Measurements from ENCODE around the gene WDR7.

WDR7 gene

GRCh38 chr18:56936457-56936856 lies 285.3 kb downstream of the WDR7 start:
- DNase-seq (ENCODE audit: low read depth in 2 of 2), result no peak

GRCh38 chr18:56937874-56938430 lies 286.8 kb downstream of the WDR7 start:
- DNase-seq (ENCODE audit: low read depth in 2 of 2), result no peak

- DNase-seq (ENCODE audit: low read depth in 2 of 2), result no peak
These were observed 294.3 kb downstream of the WDR7 start for GRCh38 chr18:56945171-56946083.

- no peak for DNase-seq (ENCODE audit: low read depth in 2 of 2)
These were observed 296.1 kb downstream of the WDR7 start for GRCh38 chr18:56947236-56947635.

GRCh38 chr18:56952026-56952425 lies 300.9 kb downstream of the WDR7 start:
- DNase-seq (ENCODE audit: low read depth in 2 of 2), result no peak

- DNase-seq (ENCODE audit: low read depth in 2 of 2), result no peak
These were observed 302.5 kb downstream of the WDR7 start for GRCh38 chr18:56953428-56954198.

- no peak for DNase-seq (ENCODE audit: low read depth in 2 of 2)
These were observed 304.3 kb downstream of the WDR7 start for GRCh38 chr18:56955490-56955889.

- no peak for DNase-seq (ENCODE audit: low read depth in 2 of 2)
These were observed 308.0 kb downstream of the WDR7 start for GRCh38 chr18:56959120-56959519.

GRCh38 chr18:56962322-56962721 lies 311.2 kb downstream of the WDR7 start:
- DNase-seq (ENCODE audit: low read depth in 2 of 2), result no peak

- no peak for DNase-seq (ENCODE audit: low read depth in 2 of 2)
These were observed 315.9 kb downstream of the WDR7 start for GRCh38 chr18:56967035-56967434.

GRCh38 chr18:56973487-56973886 lies 322.3 kb downstream of the WDR7 start:
- no peak for DNase-seq (ENCODE audit: low read depth in 2 of 2)

- DNase-seq (ENCODE audit: low read depth in 2 of 2), result no peak
These were observed 323.0 kb downstream of the WDR7 start for GRCh38 chr18:56974141-56974540.

GRCh38 chr18:56975276-56975675 lies 324.1 kb downstream of the WDR7 start:
- no peak for DNase-seq (ENCODE audit: low read depth in 2 of 2)

GRCh38 chr18:56977309-56977708 lies 326.1 kb downstream of the WDR7 start:
- no peak for DNase-seq (ENCODE audit: low read depth in 2 of 2)

- no peak for DNase-seq (ENCODE audit: low read depth in 2 of 2)
These were observed 326.6 kb downstream of the WDR7 start for GRCh38 chr18:56977771-56978170.

- DNase-seq (ENCODE audit: low read depth in 2 of 2), result no peak
These were observed 329.0 kb downstream of the WDR7 start for GRCh38 chr18:56980151-56980550.

- no peak for DNase-seq (ENCODE audit: low read depth in 2 of 2)
These were observed 331.6 kb downstream of the WDR7 start for GRCh38 chr18:56982766-56983165.

GRCh38 chr18:56983275-56983992 lies 332.3 kb downstream of the WDR7 start:
- DNase-seq (ENCODE audit: low read depth in 2 of 2), result no peak

GRCh38 chr18:56984731-56985130 lies 333.6 kb downstream of the WDR7 start:
- DNase-seq (ENCODE audit: low read depth in 2 of 2), result no peak

GRCh38 chr18:56986829-56987228 lies 335.7 kb downstream of the WDR7 start:
- no peak for DNase-seq (ENCODE audit: low read depth in 2 of 2)

- no peak for DNase-seq (ENCODE audit: low read depth in 2 of 2)
These were observed 336.1 kb downstream of the WDR7 start for GRCh38 chr18:56987236-56987635.

- no peak for DNase-seq (ENCODE audit: low read depth in 2 of 2)
These were observed 336.9 kb downstream of the WDR7 start for GRCh38 chr18:56988022-56988421.
